SK-N-SH treated with all-trans-retinoic acid at 6 μM for 48 hours (cell line): Measurements from ENCODE around the gene DTHD1.

Experiments used
- ATAC-seq: fragments of 200-7000 bp; cut with Tn5 transposase; 3 replicates; pipeline ENCODE4 v1.9.1; 2020; ENCODE audit warnings: mild to moderate bottlenecking, moderate library complexity
- ARNTL ChIP-seq: fragments of 450-650 bp; formaldehyde crosslinking; IDR thresholded peaks from 2 replicates; pipeline ENCODE4 v1.5.0; 2020; ENCODE audit warnings: low read depth, mild to moderate bottlenecking, moderate library complexity, borderline replicate concordance
- BACH2 ChIP-seq: fragments of 250-450 bp; sonication (Bioruptor Pico); IDR thresholded peaks from 2 replicates; pipeline ENCODE4 v1.9.0; 2021; ENCODE audit warnings: mild to moderate bottlenecking, borderline replicate concordance
- ESRRG ChIP-seq: fragments of 250-450 bp; sonication (Bioruptor Pico); IDR thresholded peaks from 2 replicates; pipeline ENCODE4 v1.6.1; 2021; ENCODE audit warnings: mild to moderate bottlenecking
- GLIS3 ChIP-seq: fragments of 250-450 bp; sonication (Bioruptor Pico); IDR thresholded peaks from 2 replicates; pipeline ENCODE4 v1.5.0; 2020; ENCODE audit warnings: mild to moderate bottlenecking, moderate library complexity
- ISL1 ChIP-seq: fragments of 250-450 bp; sonication (Bioruptor Pico); IDR thresholded peaks from 2 replicates; pipeline ENCODE4 v2.1.2; 2022; ENCODE audit warnings: mild to moderate bottlenecking, moderate library complexity
- OSR1 ChIP-seq: fragments of 250-450 bp; sonication (Bioruptor Pico); IDR thresholded peaks from 2 replicates; pipeline ENCODE4 v1.8.0; 2022; ENCODE audit warnings: moderate library complexity, mild to moderate bottlenecking, inconsistent platforms
- PPARA ChIP-seq: fragments of 250-450 bp; sonication (Bioruptor Pico); IDR thresholded peaks from 2 replicates; pipeline ENCODE4 v1.5.0; 2020; ENCODE audit warnings: mild to moderate bottlenecking, borderline replicate concordance
- SNAI2 ChIP-seq: fragments of 250-450 bp; sonication (Bioruptor Pico); IDR thresholded peaks from 2 replicates; pipeline ENCODE4 v1.5.0; 2020; ENCODE audit warnings: mild to moderate bottlenecking, moderate library complexity
- TCF4 ChIP-seq: fragments of 250-450 bp; sonication (Bioruptor Pico); IDR thresholded peaks from 2 replicates; pipeline ENCODE4 v1.8.0; 2021; ENCODE audit warnings: mild to moderate bottlenecking, moderate library complexity, borderline replicate concordance
- TOX ChIP-seq: fragments of 250-450 bp; sonication (Bioruptor Pico); IDR thresholded peaks from 2 replicates; pipeline ENCODE4 v1.8.0; 2021; ENCODE audit warnings: mild to moderate bottlenecking, moderate library complexity, borderline replicate concordance
- ZC3H10 ChIP-seq: fragments of 250-450 bp; sonication (Bioruptor Pico); IDR thresholded peaks from 2 replicates; pipeline ENCODE4 v1.5.1; 2021; ENCODE audit warnings: mild to moderate bottlenecking, moderate library complexity
- ZFP3 ChIP-seq: fragments of 250-450 bp; sonication (Bioruptor Pico); IDR thresholded peaks from 2 replicates; pipeline ENCODE4 v1.5.0; 2020; ENCODE audit warnings: mild to moderate bottlenecking, moderate library complexity
- ZNF565 ChIP-seq: fragments of 450-650 bp; formaldehyde crosslinking; conservative IDR thresholded peaks from 2 replicates; pipeline ENCODE4 v1.5.0; 2020; ENCODE audit warnings: low read depth, mild to moderate bottlenecking, moderate library complexity
- ZNF70 ChIP-seq: fragments of 450-650 bp; formaldehyde crosslinking; IDR thresholded peaks from 2 replicates; pipeline ENCODE4 v1.5.0; 2020; ENCODE audit warnings: mild to moderate bottlenecking, moderate library complexity
- ZNF8 ChIP-seq: fragments of 450-650 bp; formaldehyde crosslinking; IDR thresholded peaks from 2 replicates; pipeline ENCODE4 v1.5.0; 2020; ENCODE audit warnings: mild to moderate bottlenecking, moderate library complexity
- TF ChIP-seq, protein P1 (sequence below): fragments of 250-450 bp; sonication (Bioruptor Pico); IDR thresholded peaks from 2 replicates; pipeline ENCODE4 v1.5.1; 2020; ENCODE audit warnings: low read depth, mild to moderate bottlenecking, moderate library complexity
- TF ChIP-seq, protein P2 (sequence below): fragments of 250-450 bp; sonication (Bioruptor Pico); IDR thresholded peaks from 2 replicates; pipeline ENCODE4 v1.8.0; 2021; ENCODE audit warnings: low read depth, mild to moderate bottlenecking, moderate library complexity, borderline replicate concordance
- TF ChIP-seq, protein P3 (sequence below): fragments of 250-450 bp; sonication (Bioruptor Pico); IDR thresholded peaks from 2 replicates; pipeline ENCODE4 v1.8.0; 2020; ENCODE audit warnings: mild to moderate bottlenecking, moderate library complexity, borderline replicate concordance
- TF ChIP-seq, protein P4 (sequence below): fragments of 250-450 bp; sonication (Bioruptor Pico); IDR thresholded peaks from 2 replicates; pipeline ENCODE4 v1.5.0; 2020; ENCODE audit warnings: mild to moderate bottlenecking, moderate library complexity
- TF ChIP-seq, protein P5 (sequence below): fragments of 250-450 bp; sonication (Bioruptor Pico); IDR thresholded peaks from 2 replicates; pipeline ENCODE4 v1.5.1; 2021; ENCODE audit warnings: mild to moderate bottlenecking, moderate library complexity

Gene DTHD1

DNA sequence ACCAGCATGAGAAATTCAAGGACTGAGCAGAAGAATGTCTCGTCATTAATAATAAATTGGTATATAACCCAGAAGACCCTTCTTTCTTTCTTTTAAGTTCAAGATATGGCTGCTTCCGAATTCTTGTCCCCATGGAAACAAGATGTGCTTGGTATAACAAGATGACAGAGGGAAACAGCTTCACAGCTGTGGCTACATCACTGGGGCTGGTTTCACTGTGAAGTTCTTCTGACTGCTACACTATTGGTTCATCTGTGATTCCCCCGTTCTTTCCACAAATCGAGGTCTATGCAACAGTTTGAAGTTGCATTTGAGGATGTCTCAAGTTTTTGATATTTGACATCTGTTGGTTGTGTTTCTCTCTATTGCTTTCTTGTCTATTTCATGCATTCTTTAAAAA lies 12.3 kb upstream of the DTHD1 start:
- no peak for ATAC-seq

DNA sequence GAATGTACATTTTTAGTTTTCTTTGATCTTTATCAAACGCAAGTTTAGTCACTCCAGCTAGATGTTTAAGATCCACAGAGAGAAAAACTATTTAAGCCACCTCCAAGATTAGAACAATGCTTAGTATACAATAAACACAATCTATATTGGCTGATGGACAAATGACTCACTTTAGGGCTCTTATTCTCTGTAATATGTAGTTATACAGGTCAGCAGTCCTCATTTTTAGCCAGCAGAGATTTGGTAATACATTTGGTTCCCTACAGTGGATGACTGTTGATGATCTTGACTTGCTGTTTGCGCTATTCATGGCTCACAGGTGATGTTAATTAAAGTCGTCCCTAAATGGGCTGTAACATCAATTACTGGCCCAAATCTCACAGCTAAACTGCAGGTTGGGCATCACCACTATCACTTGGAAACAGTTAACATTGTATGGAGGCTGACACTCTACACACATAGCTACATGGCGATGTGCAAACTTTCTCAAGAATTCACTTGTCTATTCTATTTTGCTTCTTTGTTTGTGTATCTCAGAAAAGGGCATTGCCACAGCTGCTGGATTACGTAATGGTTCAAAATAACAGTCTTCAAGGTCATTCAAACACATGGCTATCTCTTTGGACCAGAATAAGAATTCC lies 11.8 kb upstream of the DTHD1 start:
- no peak for ATAC-seq
- TF ChIP-seq, protein P1, sequence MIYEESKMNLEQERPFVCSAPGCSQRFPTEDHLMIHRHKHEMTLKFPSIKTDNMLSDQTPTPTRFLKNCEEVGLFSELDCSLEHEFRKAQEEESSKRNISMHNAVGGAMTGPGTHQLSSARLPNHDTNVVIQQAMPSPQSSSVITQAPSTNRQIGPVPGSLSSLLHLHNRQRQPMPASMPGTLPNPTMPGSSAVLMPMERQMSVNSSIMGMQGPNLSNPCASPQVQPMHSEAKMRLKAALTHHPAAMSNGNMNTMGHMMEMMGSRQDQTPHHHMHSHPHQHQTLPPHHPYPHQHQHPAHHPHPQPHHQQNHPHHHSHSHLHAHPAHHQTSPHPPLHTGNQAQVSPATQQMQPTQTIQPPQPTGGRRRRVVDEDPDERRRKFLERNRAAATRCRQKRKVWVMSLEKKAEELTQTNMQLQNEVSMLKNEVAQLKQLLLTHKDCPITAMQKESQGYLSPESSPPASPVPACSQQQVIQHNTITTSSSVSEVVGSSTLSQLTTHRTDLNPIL (CRISPR knock-in tag) = no peak
- TF ChIP-seq, protein P2, sequence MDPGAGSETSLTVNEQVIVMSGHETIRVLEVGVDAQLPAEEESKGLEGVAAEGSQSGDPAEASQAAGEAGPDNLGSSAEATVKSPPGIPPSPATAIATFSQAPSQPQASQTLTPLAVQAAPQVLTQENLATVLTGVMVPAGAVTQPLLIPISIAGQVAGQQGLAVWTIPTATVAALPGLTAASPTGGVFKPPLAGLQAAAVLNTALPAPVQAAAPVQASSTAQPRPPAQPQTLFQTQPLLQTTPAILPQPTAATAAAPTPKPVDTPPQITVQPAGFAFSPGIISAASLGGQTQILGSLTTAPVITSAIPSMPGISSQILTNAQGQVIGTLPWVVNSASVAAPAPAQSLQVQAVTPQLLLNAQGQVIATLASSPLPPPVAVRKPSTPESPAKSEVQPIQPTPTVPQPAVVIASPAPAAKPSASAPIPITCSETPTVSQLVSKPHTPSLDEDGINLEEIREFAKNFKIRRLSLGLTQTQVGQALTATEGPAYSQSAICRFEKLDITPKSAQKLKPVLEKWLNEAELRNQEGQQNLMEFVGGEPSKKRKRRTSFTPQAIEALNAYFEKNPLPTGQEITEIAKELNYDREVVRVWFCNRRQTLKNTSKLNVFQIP = no peak
- TF ChIP-seq ZNF565 (no peak), ESRRG (CRISPR knock-in tag) (no peak), SNAI2 (CRISPR knock-in tag) (no peak), ZNF70 (CRISPR knock-in tag) (no peak), ZNF8 (CRISPR knock-in tag) (no peak), GLIS3 (CRISPR knock-in tag) (no peak), PPARA (CRISPR knock-in tag) (no peak), OSR1 (CRISPR knock-in tag) (no peak), ZFP3 (CRISPR knock-in tag) (no peak), ARNTL (CRISPR knock-in tag) (no peak)
- TF ChIP-seq, protein P3, sequence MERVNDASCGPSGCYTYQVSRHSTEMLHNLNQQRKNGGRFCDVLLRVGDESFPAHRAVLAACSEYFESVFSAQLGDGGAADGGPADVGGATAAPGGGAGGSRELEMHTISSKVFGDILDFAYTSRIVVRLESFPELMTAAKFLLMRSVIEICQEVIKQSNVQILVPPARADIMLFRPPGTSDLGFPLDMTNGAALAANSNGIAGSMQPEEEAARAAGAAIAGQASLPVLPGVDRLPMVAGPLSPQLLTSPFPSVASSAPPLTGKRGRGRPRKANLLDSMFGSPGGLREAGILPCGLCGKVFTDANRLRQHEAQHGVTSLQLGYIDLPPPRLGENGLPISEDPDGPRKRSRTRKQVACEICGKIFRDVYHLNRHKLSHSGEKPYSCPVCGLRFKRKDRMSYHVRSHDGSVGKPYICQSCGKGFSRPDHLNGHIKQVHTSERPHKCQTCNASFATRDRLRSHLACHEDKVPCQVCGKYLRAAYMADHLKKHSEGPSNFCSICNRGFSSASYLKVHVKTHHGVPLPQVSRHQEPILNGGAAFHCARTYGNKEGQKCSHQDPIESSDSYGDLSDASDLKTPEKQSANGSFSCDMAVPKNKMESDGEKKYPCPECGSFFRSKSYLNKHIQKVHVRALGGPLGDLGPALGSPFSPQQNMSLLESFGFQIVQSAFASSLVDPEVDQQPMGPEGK (CRISPR knock-in tag) = no peak

More for the DNA sequence above, 12.3 kb upstream of the DTHD1 start:
- TF ChIP-seq ZNF70 (CRISPR knock-in tag) = no peak
- no peak for TF ChIP-seq ZNF8 (CRISPR knock-in tag)
- no peak for TF ChIP-seq PPARA (CRISPR knock-in tag)
- TF ChIP-seq, protein P4, sequence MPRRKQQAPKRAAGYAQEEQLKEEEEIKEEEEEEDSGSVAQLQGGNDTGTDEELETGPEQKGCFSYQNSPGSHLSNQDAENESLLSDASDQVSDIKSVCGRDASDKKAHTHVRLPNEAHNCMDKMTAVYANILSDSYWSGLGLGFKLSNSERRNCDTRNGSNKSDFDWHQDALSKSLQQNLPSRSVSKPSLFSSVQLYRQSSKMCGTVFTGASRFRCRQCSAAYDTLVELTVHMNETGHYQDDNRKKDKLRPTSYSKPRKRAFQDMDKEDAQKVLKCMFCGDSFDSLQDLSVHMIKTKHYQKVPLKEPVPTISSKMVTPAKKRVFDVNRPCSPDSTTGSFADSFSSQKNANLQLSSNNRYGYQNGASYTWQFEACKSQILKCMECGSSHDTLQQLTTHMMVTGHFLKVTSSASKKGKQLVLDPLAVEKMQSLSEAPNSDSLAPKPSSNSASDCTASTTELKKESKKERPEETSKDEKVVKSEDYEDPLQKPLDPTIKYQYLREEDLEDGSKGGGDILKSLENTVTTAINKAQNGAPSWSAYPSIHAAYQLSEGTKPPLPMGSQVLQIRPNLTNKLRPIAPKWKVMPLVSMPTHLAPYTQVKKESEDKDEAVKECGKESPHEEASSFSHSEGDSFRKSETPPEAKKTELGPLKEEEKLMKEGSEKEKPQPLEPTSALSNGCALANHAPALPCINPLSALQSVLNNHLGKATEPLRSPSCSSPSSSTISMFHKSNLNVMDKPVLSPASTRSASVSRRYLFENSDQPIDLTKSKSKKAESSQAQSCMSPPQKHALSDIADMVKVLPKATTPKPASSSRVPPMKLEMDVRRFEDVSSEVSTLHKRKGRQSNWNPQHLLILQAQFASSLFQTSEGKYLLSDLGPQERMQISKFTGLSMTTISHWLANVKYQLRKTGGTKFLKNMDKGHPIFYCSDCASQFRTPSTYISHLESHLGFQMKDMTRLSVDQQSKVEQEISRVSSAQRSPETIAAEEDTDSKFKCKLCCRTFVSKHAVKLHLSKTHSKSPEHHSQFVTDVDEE (CRISPR knock-in tag) = no peak
- TF ChIP-seq ISL1 (CRISPR knock-in tag) = no peak
- no peak for TF ChIP-seq ZFP3 (CRISPR knock-in tag)
- no peak for TF ChIP-seq GLIS3 (CRISPR knock-in tag)
- TF ChIP-seq, protein P1 (CRISPR knock-in tag) = no peak
- no peak for TF ChIP-seq ZC3H10 (CRISPR knock-in tag)
- TF ChIP-seq, protein P3 (CRISPR knock-in tag) = no peak
- TF ChIP-seq BACH2 (CRISPR knock-in tag) = no peak
- no peak for TF ChIP-seq OSR1 (CRISPR knock-in tag)
- TF ChIP-seq TCF4 (CRISPR knock-in tag) = no peak
- TF ChIP-seq, protein P2 = no peak
- no peak for TF ChIP-seq SNAI2 (CRISPR knock-in tag)
- TF ChIP-seq ARNTL (CRISPR knock-in tag) = no peak
- TF ChIP-seq ZNF565 = no peak
- no peak for TF ChIP-seq TOX
- TF ChIP-seq, protein P5, sequence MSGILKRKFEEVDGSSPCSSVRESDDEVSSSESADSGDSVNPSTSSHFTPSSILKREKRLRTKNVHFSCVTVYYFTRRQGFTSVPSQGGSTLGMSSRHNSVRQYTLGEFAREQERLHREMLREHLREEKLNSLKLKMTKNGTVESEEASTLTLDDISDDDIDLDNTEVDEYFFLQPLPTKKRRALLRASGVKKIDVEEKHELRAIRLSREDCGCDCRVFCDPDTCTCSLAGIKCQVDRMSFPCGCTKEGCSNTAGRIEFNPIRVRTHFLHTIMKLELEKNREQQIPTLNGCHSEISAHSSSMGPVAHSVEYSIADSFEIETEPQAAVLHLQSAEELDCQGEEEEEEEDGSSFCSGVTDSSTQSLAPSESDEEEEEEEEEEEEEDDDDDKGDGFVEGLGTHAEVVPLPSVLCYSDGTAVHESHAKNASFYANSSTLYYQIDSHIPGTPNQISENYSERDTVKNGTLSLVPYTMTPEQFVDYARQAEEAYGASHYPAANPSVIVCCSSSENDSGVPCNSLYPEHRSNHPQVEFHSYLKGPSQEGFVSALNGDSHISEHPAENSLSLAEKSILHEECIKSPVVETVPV (CRISPR knock-in tag) = no peak
